ENCODE measurements around the gene APEH. TPM values are rescaled to one million over a fixed set of nuclear protein-coding genes. Genes with fewer than 3 reads are reported as not detected.

The APEH gene
- total RNA-seq: 100 to 1,000 TPM in 1 of 4 donors, 10 to 100 TPM in 3; 75.7 to 110 (median 93.6) TPM
- 37.4 TPM for polyA plus RNA-seq
- long read RNA-seq, donor 1, transcript APEH-201 (22 exons, 3,220 nt): major isoform, 195 of 260 reads
- long read RNA-seq, donor 1, partial matches to known transcripts: 36 of 260 reads
- long read RNA-seq, donor 1, other reads (novel, unspliced or antisense): 29 of 260 reads
- long read RNA-seq, donor 2, transcript APEH-201 (22 exons, 3,220 nt): major isoform, 78 of 105 reads
- long read RNA-seq, donor 2, partial matches to known transcripts: 15 of 105 reads
- long read RNA-seq, donor 2, other reads (novel, unspliced or antisense): 12 of 105 reads
- long read RNA-seq, donor 3, transcript APEH-201 (22 exons, 3,220 nt): major isoform, 189 of 347 reads
- long read RNA-seq, donor 3, partial matches to known transcripts: 55 of 347 reads
- long read RNA-seq, donor 3, other reads (novel, unspliced or antisense): 103 of 347 reads
- long read RNA-seq, donor 4, transcript APEH-201 (22 exons, 3,220 nt): major isoform, 84 of 123 reads
- long read RNA-seq, donor 4, partial matches to known transcripts: 20 of 123 reads
- long read RNA-seq, donor 4, other reads (novel, unspliced or antisense): 19 of 123 reads

DNA sequence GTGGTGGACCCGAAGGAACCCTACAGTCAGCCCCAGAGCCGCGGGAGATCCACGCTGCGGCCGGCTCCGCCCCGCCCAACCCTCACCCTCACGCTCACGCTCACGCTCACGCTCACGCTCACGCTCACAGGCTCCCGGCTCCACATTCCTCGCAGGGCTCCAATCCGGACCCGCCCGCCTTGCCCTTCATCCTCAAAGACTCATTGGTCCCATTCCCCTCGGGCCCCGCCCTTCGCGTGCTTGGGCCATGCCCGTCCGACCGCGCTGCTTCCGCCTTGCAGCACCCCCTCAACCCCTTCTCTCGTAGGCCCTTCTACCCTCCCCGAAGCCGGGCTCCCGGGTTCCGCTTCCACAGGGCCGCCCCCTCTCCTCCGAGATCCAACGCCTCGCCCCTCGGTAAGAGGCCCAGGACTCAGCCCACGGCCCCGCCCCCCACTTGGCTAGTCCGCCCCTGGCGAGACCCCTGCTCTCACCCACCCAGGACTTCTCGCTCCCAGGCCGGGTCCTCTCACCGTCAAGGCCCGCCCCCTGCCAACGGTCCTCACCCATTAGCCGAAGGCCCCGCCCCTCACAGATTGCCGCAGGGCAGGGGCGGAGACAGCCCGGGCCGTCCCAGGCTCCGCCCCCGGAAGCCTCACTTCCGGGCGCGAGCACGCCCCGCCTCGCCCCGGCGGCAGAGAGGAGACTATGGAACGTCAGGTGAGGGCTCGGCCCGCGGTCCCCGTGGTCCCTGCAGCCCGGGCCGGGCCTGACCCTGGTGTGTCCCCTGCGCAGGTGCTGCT lies at the start of gene APEH:
Gene APEH (plus strand): TSS at position 637 of the 782 bp plus-strand sequence. CDS start 51 bp downstream, at position 688.
- H3K27me3 ChIP-seq (ENCODE audit: control insufficient read depth, insufficient read depth): no peaks in the 10 kb centered on the region
- H3K4me1 ChIP-seq (ENCODE audit: control insufficient read depth, insufficient read depth, low read length): peaks cover 5% of the 10 kb centered on the region
- ATAC-seq (peak; percentile 94 to 95), DNase-seq (peak; percentile 98 to 99 (median 98))
- H3K4me3 ChIP-seq (ENCODE audit: low read length): peak within 1 kb of the TSS; percentile 67
- H3K9me3 ChIP-seq (ENCODE audit: control insufficient read depth, low read length): no peaks in the 10 kb centered on the region
- peak within 1 kb of the TSS; percentile 74 for H3K27ac ChIP-seq (ENCODE audit: low read length)
- WGBS: under 1% methylated on average over 71 of the region's 71 CpGs
- intact Hi-C loops (cut with DNase I): loop anchor here (5.0 to 10.0 kb wide), 3 partner anchors 132 to 209 kb away; no protein-coding TSS in a partner anchor

GRCh38 chr3:49625071-49625470 lies 49.1 kb upstream of the APEH start:
- no peak for DNase-seq
- intact Hi-C loops (cut with DNase I): no loop called here
- Histone ChIP-seq H3K4me3 (ENCODE audit: low read length) (no peak overlapping the region), H3K9me3 (ENCODE audit: control insufficient read depth, low read length) (no peaks in the 10 kb centered on the region), H3K27me3 (ENCODE audit: control insufficient read depth, insufficient read depth) (no peaks in the 10 kb centered on the region), H3K27ac (ENCODE audit: low read length) (no peak overlapping the region), H3K4me1 (ENCODE audit: control insufficient read depth, insufficient read depth, low read length) (no peaks in the 10 kb centered on the region)
- WGBS: 94% methylated on average over 13 of the region's 13 CpGs
- no peak for ATAC-seq

GRCh38 chr3:49626101-49626581 lies 48.0 kb upstream of the APEH start:
- no peaks in the 10 kb centered on the region for H3K9me3 ChIP-seq (ENCODE audit: control insufficient read depth, low read length)
- no peaks in the 10 kb centered on the region for H3K27me3 ChIP-seq (ENCODE audit: control insufficient read depth, insufficient read depth)
- no peak overlapping the region for H3K27ac ChIP-seq (ENCODE audit: low read length)
- no peak overlapping the region for H3K4me3 ChIP-seq (ENCODE audit: low read length)
- no peaks in the 10 kb centered on the region for H3K4me1 ChIP-seq (ENCODE audit: control insufficient read depth, insufficient read depth, low read length)
- 59% methylated on average over 8 of the region's 8 CpGs for WGBS
- intact Hi-C loops (cut with DNase I): no loop called here
- ATAC-seq: no peak
- no peak for DNase-seq

DNA sequence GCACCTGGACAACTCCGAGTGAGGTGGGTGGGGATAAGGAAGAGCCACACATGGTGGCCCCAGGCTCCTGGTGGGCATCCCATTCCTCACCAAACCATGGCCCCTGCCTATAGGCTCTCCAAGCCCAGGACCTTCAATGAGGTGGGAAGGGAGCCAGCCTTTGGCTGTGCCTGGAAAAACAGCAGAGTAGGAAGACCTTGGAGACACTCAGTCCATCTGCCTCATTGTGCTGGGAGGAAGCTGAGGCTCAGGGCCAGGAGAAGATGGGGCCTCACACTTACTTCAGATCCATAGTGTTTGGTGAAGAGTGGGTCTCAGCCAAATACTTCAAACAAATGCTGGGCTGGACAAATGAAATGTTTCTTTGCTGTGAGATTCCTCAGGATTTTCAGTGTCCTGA lies 47.4 kb upstream of the APEH start:
- Histone ChIP-seq H3K27me3 (ENCODE audit: control insufficient read depth, insufficient read depth) (no peaks in the 10 kb centered on the region), H3K4me1 (ENCODE audit: control insufficient read depth, insufficient read depth, low read length) (no peaks in the 10 kb centered on the region), H3K4me3 (ENCODE audit: low read length) (no peak overlapping the region), H3K27ac (ENCODE audit: low read length) (no peak overlapping the region), H3K9me3 (ENCODE audit: control insufficient read depth, low read length) (no peaks in the 10 kb centered on the region)
- WGBS: 88% methylated on average over 1 of the region's 1 CpG
- DNase-seq: no peak
- intact Hi-C loops (cut with DNase I): no loop called here
- no peak for ATAC-seq

- DNase-seq: no peak
- Histone ChIP-seq H3K27me3 (ENCODE audit: control insufficient read depth, insufficient read depth) (no peaks in the 10 kb centered on the region), H3K4me3 (ENCODE audit: low read length) (no peak overlapping the region), H3K9me3 (ENCODE audit: control insufficient read depth, low read length) (no peaks in the 10 kb centered on the region), H3K27ac (ENCODE audit: low read length) (no peak overlapping the region), H3K4me1 (ENCODE audit: control insufficient read depth, insufficient read depth, low read length) (no peaks in the 10 kb centered on the region)
- ATAC-seq: no peak
- 90% methylated on average over 5 of the region's 5 CpGs for WGBS
- intact Hi-C loops (cut with DNase I): no loop called here
These were observed 46.5 kb upstream of the APEH start for GRCh38 chr3:49627634-49628033.

- no peaks in the 10 kb centered on the region for H3K9me3 ChIP-seq (ENCODE audit: control insufficient read depth, low read length)
- no peak for DNase-seq
- no peak overlapping the region for H3K27ac ChIP-seq (ENCODE audit: low read length)
- intact Hi-C loops (cut with DNase I): no loop called here
- ATAC-seq: no peak
- no peak overlapping the region for H3K4me3 ChIP-seq (ENCODE audit: low read length)
- H3K27me3 ChIP-seq (ENCODE audit: control insufficient read depth, insufficient read depth): no peaks in the 10 kb centered on the region
- WGBS: 92% methylated on average over 2 of the region's 2 CpGs
- no peaks in the 10 kb centered on the region for H3K4me1 ChIP-seq (ENCODE audit: control insufficient read depth, insufficient read depth, low read length)
These were observed 45.9 kb upstream of the APEH start for GRCh38 chr3:49628249-49628648.

DNA sequence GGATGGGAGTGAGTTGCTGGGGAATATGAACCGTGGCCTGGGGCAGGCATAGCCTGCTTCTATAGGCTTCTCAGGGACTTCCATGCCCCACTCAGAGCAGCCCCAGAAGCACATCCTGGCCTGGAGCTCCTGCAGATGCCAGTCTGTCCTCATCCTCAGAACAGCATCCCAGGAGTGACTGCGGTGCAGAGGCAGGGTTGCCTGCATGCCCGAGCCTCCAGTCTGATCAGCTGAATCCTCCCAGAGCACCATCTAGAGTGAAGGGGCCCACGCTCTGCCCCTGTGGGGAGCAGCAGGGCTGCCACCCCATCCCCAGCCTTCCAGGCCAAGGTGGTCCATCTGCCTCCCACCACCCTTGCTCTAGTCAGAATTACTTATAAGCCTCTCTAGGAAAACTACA lies 44.7 kb upstream of the APEH start:
- Histone ChIP-seq H3K27me3 (ENCODE audit: control insufficient read depth, insufficient read depth) (no peaks in the 10 kb centered on the region), H3K27ac (ENCODE audit: low read length) (no peak overlapping the region), H3K9me3 (ENCODE audit: control insufficient read depth, low read length) (no peaks in the 10 kb centered on the region), H3K4me3 (ENCODE audit: low read length) (no peak overlapping the region), H3K4me1 (ENCODE audit: control insufficient read depth, insufficient read depth, low read length) (no peaks in the 10 kb centered on the region)
- DNase-seq (no peak), ATAC-seq (no peak)
- intact Hi-C loops (cut with DNase I): no loop called here
- WGBS: 90% methylated on average over 4 of the region's 4 CpGs

GRCh38 chr3:49629866-49630265 lies 44.3 kb upstream of the APEH start:
- no peak overlapping the region for H3K27ac ChIP-seq (ENCODE audit: low read length)
- H3K4me1 ChIP-seq (ENCODE audit: control insufficient read depth, insufficient read depth, low read length): no peaks in the 10 kb centered on the region
- 75% methylated on average over 6 of the region's 6 CpGs for WGBS
- no peak for DNase-seq
- no peak overlapping the region for H3K4me3 ChIP-seq (ENCODE audit: low read length)
- intact Hi-C loops (cut with DNase I): loop anchor here in 1 of 4 donors (10.0 kb wide), 1 partner anchor 55 kb away; no protein-coding TSS in a partner anchor
- H3K27me3 ChIP-seq (ENCODE audit: control insufficient read depth, insufficient read depth): no peaks in the 10 kb centered on the region
- no peaks in the 10 kb centered on the region for H3K9me3 ChIP-seq (ENCODE audit: control insufficient read depth, low read length)
- ATAC-seq: no peak

DNA sequence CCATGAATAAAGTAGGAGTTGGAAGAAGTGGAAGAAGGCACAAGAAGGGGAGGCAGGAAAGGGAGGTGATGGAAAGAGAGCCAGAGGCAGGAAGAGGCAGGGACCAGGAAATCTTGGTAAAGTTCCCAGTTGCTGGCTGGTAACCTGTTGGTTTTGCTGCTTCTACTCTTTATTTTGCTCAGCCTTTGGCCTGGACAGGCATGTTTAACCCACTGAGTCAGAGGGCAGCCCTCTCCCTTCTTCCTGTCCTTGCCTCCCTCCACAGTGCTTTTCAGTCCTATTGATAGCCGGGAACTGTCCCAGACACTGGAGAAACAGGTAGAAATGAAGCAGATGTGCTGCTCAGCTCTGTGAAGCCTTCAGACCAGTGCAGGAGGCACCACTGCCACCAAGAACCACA lies 43.4 kb upstream of the APEH start:
- DNase-seq (no peak), ATAC-seq (peak in 1 of 2 donors; percentile 75)
- Histone ChIP-seq H3K4me3 (ENCODE audit: low read length) (no peak overlapping the region), H3K9me3 (ENCODE audit: control insufficient read depth, low read length) (no peaks in the 10 kb centered on the region), H3K27me3 (ENCODE audit: control insufficient read depth, insufficient read depth) (no peaks in the 10 kb centered on the region), H3K27ac (ENCODE audit: low read length) (no peak overlapping the region), H3K4me1 (ENCODE audit: control insufficient read depth, insufficient read depth, low read length) (no peaks in the 10 kb centered on the region)
- intact Hi-C loops (cut with DNase I): loop anchor here in 1 of 4 donors (10.0 kb wide), 1 partner anchor 56 kb away; no protein-coding TSS in a partner anchor
- WGBS: 79% methylated on average over 1 of the region's 1 CpG

DNA sequence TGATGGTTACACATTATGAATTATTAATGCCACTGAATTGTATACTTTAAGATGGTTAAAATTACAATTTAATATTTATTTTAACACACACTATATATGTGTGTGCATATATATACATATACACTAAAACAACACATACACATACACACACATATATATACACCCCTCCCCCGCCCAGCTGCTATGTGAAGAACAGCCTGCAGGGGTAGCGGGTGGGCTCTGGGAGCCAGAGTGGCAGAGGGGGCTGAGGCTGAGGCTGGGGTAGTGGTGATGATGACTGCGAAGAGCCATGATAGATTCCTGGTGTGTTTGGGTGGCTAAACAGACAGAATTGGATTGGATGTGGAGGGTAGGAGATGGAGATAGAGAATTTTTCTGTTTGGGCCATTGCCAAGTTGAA lies 39.4 kb upstream of the APEH start:
- DNase-seq (no peak), ATAC-seq (no peak)
- H3K4me1 ChIP-seq (ENCODE audit: control insufficient read depth, insufficient read depth, low read length): no peaks in the 10 kb centered on the region
- no peaks in the 10 kb centered on the region for H3K9me3 ChIP-seq (ENCODE audit: control insufficient read depth, low read length)
- 79% methylated on average over 3 of the region's 3 CpGs for WGBS
- H3K4me3 ChIP-seq (ENCODE audit: low read length): no peak overlapping the region
- intact Hi-C loops (cut with DNase I): loop anchor here in 1 of 4 donors (10.0 kb wide), 1 partner anchor 60 kb away; no protein-coding TSS in a partner anchor
- H3K27ac ChIP-seq (ENCODE audit: low read length): no peak overlapping the region
- no peaks in the 10 kb centered on the region for H3K27me3 ChIP-seq (ENCODE audit: control insufficient read depth, insufficient read depth)

Measured in right cardiac atrium (tissue), 5 donors.